Measurements from ENCODE around the gene TMEM254.
"Not testable (repeated sequence)": the region's sequence is repeated elsewhere in the genome, so short reads cannot be mapped to it uniquely, and the experiment has no call there.

TMEM254 gene

DNA sequence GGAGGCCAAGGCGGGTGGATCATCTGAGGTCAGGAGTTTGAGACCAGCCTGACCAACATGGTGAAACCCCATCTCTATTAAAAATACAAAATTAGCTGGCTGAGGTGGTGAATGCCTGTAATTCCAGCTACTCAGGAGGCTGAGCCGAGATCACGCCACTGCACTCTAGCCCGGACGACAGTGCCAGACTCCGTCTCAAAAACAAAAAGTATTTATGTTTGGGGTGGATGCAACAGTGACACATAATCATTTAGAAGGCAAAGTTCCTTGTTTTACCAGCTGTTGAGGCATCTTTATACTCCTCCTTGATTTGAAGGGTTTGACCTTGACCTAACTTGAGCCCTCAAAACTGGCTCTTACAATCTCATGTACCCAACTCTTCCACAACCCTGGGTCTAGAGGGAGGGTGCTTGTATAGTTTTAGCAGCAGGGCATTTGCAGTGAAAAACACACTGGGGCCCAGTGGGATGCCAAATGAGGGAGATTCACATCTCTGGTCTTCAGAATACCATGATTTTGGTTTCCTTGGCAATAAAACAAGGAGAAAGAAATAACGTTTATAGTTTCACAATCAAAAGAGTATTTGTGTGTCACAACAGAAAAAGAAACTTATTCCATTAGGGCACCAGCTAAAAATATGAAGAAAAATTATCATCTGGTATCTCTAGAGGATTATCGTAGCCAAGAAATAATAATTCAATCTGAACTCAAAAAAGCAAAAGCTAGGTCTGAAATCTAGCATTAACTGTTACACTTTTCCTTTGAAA, 14.2 kb upstream of the TMEM254 start:
- H3K4me3 ChIP-seq (ENCODE audit: low read depth, low read length), result no peak overlapping the region
- no peak for DNase-seq (ENCODE audit: low read depth)
- TF ChIP-seq MYC (IDR thresholded peaks at IDR 0.05; ENCODE audit: low read depth, low read length) (no peak), POLR2A (IDR thresholded peaks at IDR 0.05; ENCODE audit: extremely low read depth, insufficient read length) (no peak)
- TF ChIP-seq, protein P1, sequence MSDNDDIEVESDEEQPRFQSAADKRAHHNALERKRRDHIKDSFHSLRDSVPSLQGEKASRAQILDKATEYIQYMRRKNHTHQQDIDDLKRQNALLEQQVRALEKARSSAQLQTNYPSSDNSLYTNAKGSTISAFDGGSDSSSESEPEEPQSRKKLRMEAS (IDR thresholded peaks at IDR 0.05; ENCODE audit: low read depth, low read length), result no peak
- TF ChIP-seq, protein P2, sequence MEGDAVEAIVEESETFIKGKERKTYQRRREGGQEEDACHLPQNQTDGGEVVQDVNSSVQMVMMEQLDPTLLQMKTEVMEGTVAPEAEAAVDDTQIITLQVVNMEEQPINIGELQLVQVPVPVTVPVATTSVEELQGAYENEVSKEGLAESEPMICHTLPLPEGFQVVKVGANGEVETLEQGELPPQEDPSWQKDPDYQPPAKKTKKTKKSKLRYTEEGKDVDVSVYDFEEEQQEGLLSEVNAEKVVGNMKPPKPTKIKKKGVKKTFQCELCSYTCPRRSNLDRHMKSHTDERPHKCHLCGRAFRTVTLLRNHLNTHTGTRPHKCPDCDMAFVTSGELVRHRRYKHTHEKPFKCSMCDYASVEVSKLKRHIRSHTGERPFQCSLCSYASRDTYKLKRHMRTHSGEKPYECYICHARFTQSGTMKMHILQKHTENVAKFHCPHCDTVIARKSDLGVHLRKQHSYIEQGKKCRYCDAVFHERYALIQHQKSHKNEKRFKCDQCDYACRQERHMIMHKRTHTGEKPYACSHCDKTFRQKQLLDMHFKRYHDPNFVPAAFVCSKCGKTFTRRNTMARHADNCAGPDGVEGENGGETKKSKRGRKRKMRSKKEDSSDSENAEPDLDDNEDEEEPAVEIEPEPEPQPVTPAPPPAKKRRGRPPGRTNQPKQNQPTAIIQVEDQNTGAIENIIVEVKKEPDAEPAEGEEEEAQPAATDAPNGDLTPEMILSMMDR (IDR thresholded peaks at IDR 0.05; ENCODE audit: low read depth, low read length), result no peak

DNA sequence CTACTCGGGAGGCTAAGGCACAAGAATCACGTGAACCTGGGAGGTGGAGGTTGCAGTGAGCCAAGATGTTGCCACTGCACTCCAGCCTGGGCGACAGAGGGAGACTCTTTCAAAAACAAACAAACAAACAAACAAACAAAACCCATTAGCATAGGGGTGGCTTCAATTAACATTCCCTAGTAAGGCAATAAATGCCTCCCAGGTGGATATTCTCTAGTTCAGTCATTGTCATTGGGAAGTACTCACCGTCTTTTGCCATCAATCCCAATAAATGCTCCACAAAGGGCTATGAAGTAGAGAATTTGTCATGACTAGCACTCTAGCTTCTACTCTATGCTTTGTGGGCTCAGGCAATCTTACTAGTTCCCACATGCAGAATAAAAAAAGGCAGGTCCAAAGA, 11.7 kb upstream of the TMEM254 start:
- no peak for DNase-seq (ENCODE audit: low read depth)
- TF ChIP-seq MYC (IDR thresholded peaks at IDR 0.05; ENCODE audit: low read depth, low read length) (no peak), POLR2A (IDR thresholded peaks at IDR 0.05; ENCODE audit: extremely low read depth, insufficient read length) (no peak)
- TF ChIP-seq, protein P1 (IDR thresholded peaks at IDR 0.05; ENCODE audit: low read depth, low read length), result no peak
- TF ChIP-seq, protein P2 (IDR thresholded peaks at IDR 0.05; ENCODE audit: low read depth, low read length), result no peak
- H3K4me3 ChIP-seq (ENCODE audit: low read depth, low read length), result no peak overlapping the region

DNA sequence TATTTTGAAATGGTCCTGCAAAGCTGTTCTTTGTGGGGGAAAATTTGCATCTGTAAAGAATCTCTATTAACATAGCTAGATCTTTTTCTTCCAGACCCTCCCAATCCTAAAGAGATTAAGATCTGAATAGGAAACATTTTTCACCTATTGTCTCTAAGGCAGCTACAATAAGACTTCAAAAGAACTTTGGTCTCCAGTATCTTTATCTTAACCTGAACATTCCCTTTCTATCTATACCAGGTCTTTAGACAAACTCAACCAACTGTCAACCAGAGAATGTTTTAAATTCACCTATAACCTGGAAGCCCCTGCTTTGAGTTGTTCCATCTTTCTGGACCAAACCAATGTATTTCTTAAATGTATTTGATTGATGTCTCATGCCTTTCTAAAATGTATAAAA, 10.6 kb upstream of the TMEM254 start:
- H3K4me3 ChIP-seq (ENCODE audit: low read depth, low read length); DNase-seq (ENCODE audit: low read depth): not testable (repeated sequence)

DNA sequence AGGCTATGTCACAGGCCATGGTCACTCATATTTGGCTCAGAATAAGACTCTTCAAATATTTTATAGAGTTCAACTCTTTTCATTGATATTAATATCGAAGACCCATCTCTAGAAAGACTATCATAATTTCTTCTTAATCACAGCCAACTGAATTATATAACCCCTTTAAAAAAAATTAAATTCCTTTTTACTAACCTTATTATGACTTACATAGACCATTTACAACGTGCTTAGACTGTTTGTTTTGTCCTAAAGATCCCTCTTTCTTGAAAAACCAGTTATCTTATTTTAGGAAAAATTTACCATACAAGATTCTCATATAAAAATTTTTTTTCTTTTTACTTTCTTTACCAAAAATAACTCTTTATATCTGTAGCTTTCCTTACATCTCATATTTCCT, 10.2 kb upstream of the TMEM254 start:
- DNase-seq (ENCODE audit: low read depth), result no peak
- no peak overlapping the region for H3K4me3 ChIP-seq (ENCODE audit: low read depth, low read length)
- TF ChIP-seq POLR2A (IDR thresholded peaks at IDR 0.05; ENCODE audit: extremely low read depth, insufficient read length), result no peak
- TF ChIP-seq, protein P2 (IDR thresholded peaks at IDR 0.05; ENCODE audit: low read depth, low read length), result no peak
- TF ChIP-seq, protein P1 (IDR thresholded peaks at IDR 0.05; ENCODE audit: low read depth, low read length), result no peak
- no peak for TF ChIP-seq MYC (IDR thresholded peaks at IDR 0.05; ENCODE audit: low read depth, low read length)

DNA sequence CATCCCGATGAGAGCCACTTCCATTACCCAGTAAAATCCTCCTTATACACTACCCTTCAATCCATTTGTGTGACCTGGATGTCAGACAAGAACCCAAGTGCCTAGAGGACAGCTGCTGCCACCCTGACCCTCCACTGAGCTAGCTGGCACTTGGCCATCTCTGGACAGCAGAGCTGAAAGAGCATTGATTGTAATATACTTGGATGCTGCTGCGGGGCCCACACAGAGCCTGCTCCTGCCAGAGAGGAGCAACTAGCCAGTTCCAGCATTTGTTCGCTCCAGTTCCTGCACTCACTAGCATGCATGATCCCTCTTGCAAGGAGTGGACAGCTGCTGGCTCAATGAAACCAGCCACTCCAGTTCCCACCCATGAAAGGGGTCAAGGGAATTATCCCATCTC, 8.4 kb upstream of the TMEM254 start:
- no peak for TF ChIP-seq MYC (IDR thresholded peaks at IDR 0.05; ENCODE audit: low read depth, low read length)
- TF ChIP-seq, protein P1 (IDR thresholded peaks at IDR 0.05; ENCODE audit: low read depth, low read length), result no peak
- TF ChIP-seq POLR2A (IDR thresholded peaks at IDR 0.05; ENCODE audit: extremely low read depth, insufficient read length), result no peak
- TF ChIP-seq, protein P2 (IDR thresholded peaks at IDR 0.05; ENCODE audit: low read depth, low read length), result no peak
- H3K4me3 ChIP-seq (ENCODE audit: low read depth, low read length), result no peak overlapping the region
- no peak for DNase-seq (ENCODE audit: low read depth)

DNA sequence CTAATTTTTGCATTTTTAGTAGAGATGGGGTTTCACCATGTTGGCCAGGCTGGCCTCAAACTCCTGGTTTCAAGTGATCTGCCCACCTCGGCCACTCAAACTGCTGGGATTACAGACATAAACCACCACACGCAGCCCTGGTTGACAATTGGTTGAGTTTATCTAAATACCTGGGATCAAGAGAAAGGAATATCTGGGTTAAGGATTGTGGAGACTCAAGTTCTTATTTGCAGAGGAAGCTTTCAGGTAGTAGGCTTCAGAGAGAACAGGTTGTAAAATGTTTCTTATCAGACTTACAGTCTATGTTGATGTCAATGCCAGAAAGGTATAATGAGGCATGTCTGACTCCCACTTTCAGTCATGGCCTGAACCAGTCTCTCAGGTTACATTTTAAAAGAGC, 5.9 kb upstream of the TMEM254 start:
- no peak for TF ChIP-seq POLR2A (IDR thresholded peaks at IDR 0.05; ENCODE audit: extremely low read depth, insufficient read length)
- TF ChIP-seq, protein P1 (IDR thresholded peaks at IDR 0.05; ENCODE audit: low read depth, low read length), result no peak
- no peak overlapping the region for H3K4me3 ChIP-seq (ENCODE audit: low read depth, low read length)
- DNase-seq (ENCODE audit: low read depth), result no peak
